ENCODE data around the gene SIL1. TPM values are rescaled to one million over a fixed set of nuclear protein-coding genes. Genes with fewer than 3 reads are reported as not detected.
A peak's percentile ranks its signal among the peaks of the same experiment; 100 is the strongest.

SIL1 gene
- total and polyA plus RNA-seq, 2 of the 8 experiments (the other 6 are each of a cell fraction or from before 2014, with no cell fraction given) = 8.3 to 12.8 TPM

- Histone ChIP-seq H3K79me2 (ENCODE audit: control insufficient read depth in 1 of 2, insufficient read depth in 2 of 2, low read length in 2 of 2) (no peaks in the 10 kb centered on the region), H2AK5ac (ENCODE audit: low read depth, low read length) (no peak overlapping the region)
Measured at GRCh38 chr5:138943599-138944173, 254.5 kb downstream of the SIL1 start.

More at GRCh38 chr5:138943599-138944173, 254.5 kb downstream of the SIL1 start:
- 90% methylated on average over 6 of the region's 6 CpGs; no CpG with 5 or more reads in 1 of the 2 experiments for whole genome bisulfite sequencing, 2 experiments (ENCODE audit: extremely low coverage in 1 of 2, insufficient coverage in 1 of 2, insufficient read length in 1 of 2, insufficient replicate concordance in 2 of 2, low coverage in 1 of 2, low lambda C conversion rate in 2 of 2, missing lambda C conversion rate in 1 of 2)
- Histone ChIP-seq H2BK5ac (ENCODE audit: low read depth, low read length) (no peak overlapping the region), H4K20me1 (replicated peaks in 1 of 2; ENCODE audit: control insufficient read depth in 1 of 2, insufficient read depth in 2 of 2, low read length in 2 of 2) (peaks cover 0 to 3% of the 10 kb centered on the region in 2 experiments), H4K91ac (replicated peaks; ENCODE audit: insufficient read length, low read length) (peak overlapping the region; percentile 6), H3K9me3 (ENCODE audit: insufficient read depth in 2 of 2, low read depth in 1 of 2, low read length in 1 of 2) (no peaks in the 10 kb centered on the region), H3K23ac (ENCODE audit: insufficient read length) (no peak overlapping the region), H2BK20ac (ENCODE audit: low read length) (no peak overlapping the region), H3K4me3 (ENCODE audit: extremely low read depth in 1 of 4, insufficient read depth in 2 of 4, low read depth in 3 of 4, low read length in 4 of 4) (no peak overlapping the region), H3K56ac (replicated peaks; ENCODE audit: insufficient read length, low read depth, low read length) (no peak overlapping the region), H3K4ac (replicated peaks; ENCODE audit: insufficient read length, low read depth, low read length) (peak overlapping the region; percentile 66), H3K27me3 (replicated peaks in 1 of 4; ENCODE audit: control insufficient read depth in 3 of 4, extremely low read depth in 1 of 4, insufficient read depth in 3 of 4, low read length in 3 of 4) (no peaks in the 10 kb centered on the region), H3K27ac (ENCODE audit: low read depth, low read length) (no peak overlapping the region), H4K8ac (ENCODE audit: extremely low read depth, insufficient read depth, low read length) (no peak overlapping the region), H2BK12ac (ENCODE audit: low read depth, low read length) (no peak overlapping the region), H2BK120ac (replicated peaks; ENCODE audit: low read depth, low read length) (no peak overlapping the region), H3K9ac (replicated peaks in 1 of 4; ENCODE audit: extremely low read depth in 1 of 4, low read depth in 3 of 4, low read length in 3 of 4) (no peak overlapping the region), H3K79me1 (ENCODE audit: low read depth, low read length) (no peaks in the 10 kb centered on the region), H3K18ac (ENCODE audit: extremely low read depth, low read length) (no peak overlapping the region), H2AFZ (ENCODE audit: low read length) (no peak overlapping the region), H3K4me1 (replicated peaks in 1 of 4; ENCODE audit: control insufficient read depth in 3 of 4, insufficient read depth in 4 of 4, low read length in 3 of 4) (peaks cover 0 to 22% (median 10%) of the 10 kb centered on the region in 4 experiments; a peak in 6 of 7 replicates), H3K4me2 (ENCODE audit: insufficient read depth in 1 of 2, low read depth in 2 of 2, low read length in 2 of 2) (no peak overlapping the region), H2BK15ac (ENCODE audit: low read length) (0 out of 2 replicates have a peak overlapping the region, but pooled peaks have one; percentile 29), H3K14ac (ENCODE audit: insufficient read length) (no peak overlapping the region), H3K36me3 (ENCODE audit: control insufficient read depth in 2 of 4, insufficient read depth in 4 of 4, low read length in 3 of 4) (no peaks in the 10 kb centered on the region), H4K5ac (ENCODE audit: insufficient read length, low read depth, low read length) (no peak overlapping the region), H3K23me2 (ENCODE audit: low read depth, low read length) (no peaks in the 10 kb centered on the region)
- CTCF ChIA-PET (ENCODE audit: partially characterized antibody) = interaction anchor here (0.8 to 2.2 kb wide), 7 partner anchors 9 to 41 kb away, joined by 3 to 10 read pairs (median 3); no protein-coding TSS in a partner anchor
- no peak for FAIRE-seq
- TF ChIP-seq SAP30 (IDR thresholded peaks at IDR 0.05; ENCODE audit: insufficient read depth, insufficient replicate concordance, low read length) = no peak
- no peak for TF ChIP-seq JUND (IDR thresholded peaks at IDR 0.05; ENCODE audit: low read length)
- no peak for TF ChIP-seq RAD21 (IDR thresholded peaks at IDR 0.05 in 1 of 2, conservative IDR thresholded peaks at IDR 0.05 in 1 of 2; ENCODE audit: low read depth in 2 of 2, low read length in 2 of 2)
- TF ChIP-seq MAX (IDR thresholded peaks at IDR 0.05) = no peak
- TF ChIP-seq ATF2 (IDR thresholded peaks at IDR 0.05; ENCODE audit: low read length) = no peak
- TF ChIP-seq PHF8 (conservative IDR thresholded peaks at IDR 0.05; ENCODE audit: low read depth, low read length) = no peak
- DNase-seq (ENCODE audit: low read depth in 1 of 2, low spot score in 2 of 2) = no peak
- POLR2A ChIA-PET (ENCODE audit: partially characterized antibody) = no interaction called here
